OCI-LY1 (cell line): ENCODE results near the gene C22orf15.

Source experiments
- H2AFZ ChIP-seq: fragments of 200-600 bp; sonication (generic), shearing (Covaris generic); 2 replicates; pipeline ENCODE4 v1.6.0; 2014; ENCODE audit warnings: antibody characterized with exemption, mild to moderate bottlenecking, low read length
- H3F3A ChIP-seq: fragments of 200-600 bp; sonication (generic), shearing (Covaris generic); 2 replicates; pipeline ENCODE4 v1.6.0; 2014; ENCODE audit warnings: mild to moderate bottlenecking, antibody characterized with exemption, low read length, moderate library complexity; ENCODE audit not compliant: insufficient read depth
- H3K27ac ChIP-seq: fragments of 200-600 bp; sonication (generic); 2 replicates; pipeline ENCODE4 v1.5.1; 2014; ENCODE audit warnings: low read length, mixed run types, mild to moderate bottlenecking, low read depth; ENCODE audit not compliant: poor library complexity, severe bottlenecking
- H3K27me3 ChIP-seq: fragments of 200-600 bp; sonication (generic); 2 replicates; pipeline ENCODE4 v1.6.0; 2014; ENCODE audit warnings: antibody characterized with exemption, mild to moderate bottlenecking, low read length, moderate library complexity; ENCODE audit not compliant: insufficient read depth
- H3K36me3 ChIP-seq: fragments of 200-600 bp; sonication (generic); 2 replicates; pipeline ENCODE4 v1.6.1; 2014; ENCODE audit warnings: mild to moderate bottlenecking, antibody characterized with exemption, low read length, moderate library complexity, mixed read lengths; ENCODE audit not compliant: insufficient read depth
- H3K4me1 ChIP-seq: fragments of 200-600 bp; sonication (generic); 2 replicates; pipeline ENCODE4 v1.5.1; 2014; ENCODE audit warnings: mild to moderate bottlenecking, low read length, moderate library complexity; ENCODE audit not compliant: insufficient read depth, severe bottlenecking
- H3K4me2 ChIP-seq: fragments of 200-600 bp; sonication (generic), shearing (Covaris generic); 2 replicates; pipeline ENCODE4 v1.6.1; 2014; ENCODE audit warnings: low read length
- H3K4me3 ChIP-seq: fragments of 200-600 bp; sonication (generic); 2 replicates; pipeline ENCODE4 v1.5.1; 2014; ENCODE audit warnings: low read length, low read depth, mild to moderate bottlenecking, mixed read lengths; ENCODE audit not compliant: poor library complexity, severe bottlenecking
- H3K79me2 ChIP-seq: fragments of 200-600 bp; shearing (Covaris generic); 2 replicates; pipeline ENCODE4 v1.6.1; 2016; ENCODE audit warnings: mixed run types, low read length, mixed read lengths; ENCODE audit not compliant: insufficient read depth
- H3K9ac ChIP-seq: fragments of 200-600 bp; sonication (generic), shearing (Covaris generic); 2 replicates; pipeline ENCODE4 v1.6.1; 2014; ENCODE audit warnings: mild to moderate bottlenecking, low read length, mixed read lengths
- H3K9me2 ChIP-seq: fragments of 200-600 bp; sonication (generic), shearing (Covaris generic); 2 replicates; pipeline ENCODE4 v1.6.1; 2014; ENCODE audit warnings: low read depth, mild to moderate bottlenecking, low read length, mixed read lengths
- H3K9me3 ChIP-seq: fragments of 200-600 bp; shearing (Covaris generic); 2 replicates; pipeline ENCODE4 v1.6.1; 2014; ENCODE audit warnings: low read length, mixed read lengths
- H4K20me1 ChIP-seq: fragments of 200-600 bp; sonication (generic), shearing (Covaris generic); 2 replicates; pipeline ENCODE4 v1.6.0; 2016; ENCODE audit warnings: mild to moderate bottlenecking, low read length; ENCODE audit not compliant: insufficient read depth
- EZH2 ChIP-seq: fragments of 200-600 bp; sonication (generic), shearing (Covaris generic); IDR thresholded peaks from 2 replicates; pipeline ENCODE4 v1.8.0; 2017; ENCODE audit warnings: borderline replicate concordance, mixed run types, mild to moderate bottlenecking, antibody characterized with exemption, low read length, moderate library complexity, mixed read lengths
- TF ChIP-seq, protein P1 (sequence below): fragments of 200-600 bp; sonication (generic), shearing (Covaris generic); IDR thresholded peaks from 2 replicates; pipeline ENCODE4 v1.5.1; 2017; ENCODE audit warnings: mild to moderate bottlenecking, antibody characterized with exemption, low read length, moderate library complexity, mixed read lengths

Gene C22orf15

GRCh38 chr22:23760056-23760455 is 2.7 kb upstream of the C22orf15 start:
- H3K9me3 ChIP-seq, result no peaks in the 10 kb centered on the region
- no peak overlapping the region for H3K4me2 ChIP-seq
- H3K4me3 ChIP-seq, result no peak overlapping the region
- peaks cover 42% of the 10 kb centered on the region for H3K4me1 ChIP-seq
- peaks cover 24% of the 10 kb centered on the region for H3K36me3 ChIP-seq
- H3K9ac ChIP-seq, result no peak overlapping the region
- TF ChIP-seq, protein P1, sequence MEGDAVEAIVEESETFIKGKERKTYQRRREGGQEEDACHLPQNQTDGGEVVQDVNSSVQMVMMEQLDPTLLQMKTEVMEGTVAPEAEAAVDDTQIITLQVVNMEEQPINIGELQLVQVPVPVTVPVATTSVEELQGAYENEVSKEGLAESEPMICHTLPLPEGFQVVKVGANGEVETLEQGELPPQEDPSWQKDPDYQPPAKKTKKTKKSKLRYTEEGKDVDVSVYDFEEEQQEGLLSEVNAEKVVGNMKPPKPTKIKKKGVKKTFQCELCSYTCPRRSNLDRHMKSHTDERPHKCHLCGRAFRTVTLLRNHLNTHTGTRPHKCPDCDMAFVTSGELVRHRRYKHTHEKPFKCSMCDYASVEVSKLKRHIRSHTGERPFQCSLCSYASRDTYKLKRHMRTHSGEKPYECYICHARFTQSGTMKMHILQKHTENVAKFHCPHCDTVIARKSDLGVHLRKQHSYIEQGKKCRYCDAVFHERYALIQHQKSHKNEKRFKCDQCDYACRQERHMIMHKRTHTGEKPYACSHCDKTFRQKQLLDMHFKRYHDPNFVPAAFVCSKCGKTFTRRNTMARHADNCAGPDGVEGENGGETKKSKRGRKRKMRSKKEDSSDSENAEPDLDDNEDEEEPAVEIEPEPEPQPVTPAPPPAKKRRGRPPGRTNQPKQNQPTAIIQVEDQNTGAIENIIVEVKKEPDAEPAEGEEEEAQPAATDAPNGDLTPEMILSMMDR, result no peak
- no peak for TF ChIP-seq EZH2
- no peaks in the 10 kb centered on the region for H3K79me2 ChIP-seq
- H2AFZ ChIP-seq, result no peak overlapping the region
- H3K9me2 ChIP-seq, result no peaks in the 10 kb centered on the region
- no peaks in the 10 kb centered on the region for H3K27me3 ChIP-seq
- no peaks in the 10 kb centered on the region for H4K20me1 ChIP-seq
- H3K27ac ChIP-seq, result no peak overlapping the region
- peaks cover 7% of the 10 kb centered on the region for H3F3A ChIP-seq

GRCh38 chr22:23763579-23763945 is 772 bp downstream of the C22orf15 start:
- no peaks in the 10 kb centered on the region for H3K9me3 ChIP-seq
- H3K4me3 ChIP-seq, result peak overlapping the region; percentile 82
- H2AFZ ChIP-seq, result no peak overlapping the region
- H3K27ac ChIP-seq, result peak overlapping the region; percentile 57
- H3K9me2 ChIP-seq, result no peaks in the 10 kb centered on the region
- H3K79me2 ChIP-seq, result peaks cover 3% of the 10 kb centered on the region; the same call in 1 of the 2 replicates
- peaks cover 3% of the 10 kb centered on the region; the same call in 1 of the 2 replicates for H3F3A ChIP-seq
- H4K20me1 ChIP-seq, result no peaks in the 10 kb centered on the region
- H3K4me1 ChIP-seq, result peaks cover 51% of the 10 kb centered on the region
- H3K9ac ChIP-seq, result peak overlapping the region; percentile 13; the same call in 1 of the 2 replicates
- no peak for TF ChIP-seq EZH2
- TF ChIP-seq, protein P1, result no peak
- H3K36me3 ChIP-seq, result peaks cover 39% of the 10 kb centered on the region
- H3K4me2 ChIP-seq, result peak overlapping the region; percentile 79
- no peaks in the 10 kb centered on the region for H3K27me3 ChIP-seq

- H3K4me2 ChIP-seq, result peak overlapping the region; percentile 79
These were observed 1.2 kb downstream of the C22orf15 start for GRCh38 chr22:23763954-23764353.

More at GRCh38 chr22:23763954-23764353, 1.2 kb downstream of the C22orf15 start:
- H4K20me1 ChIP-seq, result no peaks in the 10 kb centered on the region
- no peaks in the 10 kb centered on the region for H3K9me2 ChIP-seq
- H3K9me3 ChIP-seq, result no peaks in the 10 kb centered on the region
- no peak overlapping the region for H2AFZ ChIP-seq
- peaks cover 3% of the 10 kb centered on the region; the same call in 1 of the 2 replicates for H3K79me2 ChIP-seq
- H3K9ac ChIP-seq, result peak overlapping the region; percentile 13; the same call in 1 of the 2 replicates
- H3K27me3 ChIP-seq, result no peaks in the 10 kb centered on the region
- H3K27ac ChIP-seq, result peak overlapping the region; percentile 57
- peaks cover 39% of the 10 kb centered on the region for H3K36me3 ChIP-seq
- TF ChIP-seq, protein P1, result no peak
- TF ChIP-seq EZH2, result no peak
- peaks cover 55% of the 10 kb centered on the region for H3K4me1 ChIP-seq
- peak overlapping the region; percentile 82 for H3K4me3 ChIP-seq
- peaks cover 3% of the 10 kb centered on the region; the same call in 1 of the 2 replicates for H3F3A ChIP-seq
